ENCODE data around the gene IFT43. TPM values are rescaled to one million over a fixed set of nuclear protein-coding genes. Genes with fewer than 3 reads are reported as not detected.

IFT43 gene
- total RNA-seq, 1 experiment from 2014 or later = 18.6 TPM

DNA sequence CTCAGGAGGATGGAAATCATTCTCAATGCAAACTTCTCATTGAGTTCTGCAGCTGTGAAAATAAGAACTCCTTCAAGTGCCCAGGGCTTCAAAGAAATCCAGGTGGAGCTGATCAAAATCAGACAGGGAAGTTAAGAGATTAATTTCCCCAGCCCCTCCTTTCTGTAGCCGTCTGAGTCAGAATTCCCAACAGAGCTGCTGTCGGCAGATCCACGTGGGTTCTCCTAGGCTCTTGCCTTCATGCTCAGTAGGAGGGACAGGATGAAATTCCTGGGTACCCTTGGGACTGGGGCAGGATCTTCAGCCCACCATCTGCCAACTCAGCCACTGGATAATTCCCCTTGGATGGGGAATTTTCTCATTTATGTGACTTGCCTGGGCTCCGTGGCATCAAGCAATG, 17.1 kb upstream of the IFT43 start:
- Histone ChIP-seq H3K9ac (ENCODE audit: extremely low read depth, insufficient read length, low read length) (no peak overlapping the region), H3K27me3 (ENCODE audit: insufficient read depth, low read length) (no peaks in the 10 kb centered on the region), H2BK120ac (ENCODE audit: low read depth, low read length, poor library complexity, severe bottlenecking) (no peak overlapping the region), H3K23me2 (ENCODE audit: insufficient read length, low read depth, low read length, poor library complexity, severe bottlenecking) (no peaks in the 10 kb centered on the region), H3K4ac (ENCODE audit: low read depth, low read length) (no peak overlapping the region), H4K91ac (ENCODE audit: insufficient read length, low read depth, low read length) (no peak overlapping the region), H3K79me1 (ENCODE audit: insufficient read depth, low read depth, low read length, poor library complexity, severe bottlenecking) (no peaks in the 10 kb centered on the region), H3K4me2 (ENCODE audit: insufficient read depth, insufficient read length, low read length) (no peak overlapping the region), H3K18ac (ENCODE audit: insufficient read length, low read depth, low read length) (no peak overlapping the region), H3K23ac (ENCODE audit: insufficient read length, low read depth, low read length) (no peak overlapping the region), H2BK12ac (ENCODE audit: insufficient read length, low read depth, low read length) (no peak overlapping the region), H3T11ph (ENCODE audit: low read length) (no peak overlapping the region), H2BK5ac (ENCODE audit: insufficient read length, low read length) (no peak overlapping the region), H4K20me1 (ENCODE audit: control insufficient read depth, insufficient read depth, insufficient read length) (no peaks in the 10 kb centered on the region), H2AK5ac (ENCODE audit: insufficient read length, low read length) (no peak overlapping the region), H3K56ac (ENCODE audit: insufficient read length, low read depth, low read length) (no peak overlapping the region), H2AFZ (ENCODE audit: low read length) (no peak overlapping the region), H4K5ac (ENCODE audit: insufficient read length, low read depth, low read length) (no peak overlapping the region), H3K27ac (ENCODE audit: insufficient read length, low read depth, low read length) (no peak overlapping the region), H4K8ac (replicated peaks; ENCODE audit: insufficient read length, low read depth, low read length) (no peak overlapping the region), H2BK20ac (ENCODE audit: low read depth, low read length, poor library complexity, severe bottlenecking) (no peak overlapping the region), H3K79me2 (ENCODE audit: insufficient read depth, low read length) (no peaks in the 10 kb centered on the region; the same call in 1 of the 2 replicates), H3K14ac (ENCODE audit: insufficient read depth, low read length) (no peak overlapping the region), H2BK15ac (ENCODE audit: low read depth, low read length) (no peak overlapping the region), H3K9me3 (ENCODE audit: control insufficient read depth, low read depth, low read length) (no peaks in the 10 kb centered on the region), H3K4me1 (ENCODE audit: insufficient read depth, low read length) (peaks cover 5% of the 10 kb centered on the region; the same call in 1 of the 2 replicates)
- no peak overlapping the region for H3K4me3 Mint-ChIP-seq
- no peaks in the 10 kb centered on the region for H3K36me3 Mint-ChIP-seq (ENCODE audit: insufficient read depth in 1 of 3, low read depth in 3 of 3)
- H3K27me3 Mint-ChIP-seq (ENCODE audit: low read depth) = no peaks in the 10 kb centered on the region
- TF ChIP-seq, protein P1, sequence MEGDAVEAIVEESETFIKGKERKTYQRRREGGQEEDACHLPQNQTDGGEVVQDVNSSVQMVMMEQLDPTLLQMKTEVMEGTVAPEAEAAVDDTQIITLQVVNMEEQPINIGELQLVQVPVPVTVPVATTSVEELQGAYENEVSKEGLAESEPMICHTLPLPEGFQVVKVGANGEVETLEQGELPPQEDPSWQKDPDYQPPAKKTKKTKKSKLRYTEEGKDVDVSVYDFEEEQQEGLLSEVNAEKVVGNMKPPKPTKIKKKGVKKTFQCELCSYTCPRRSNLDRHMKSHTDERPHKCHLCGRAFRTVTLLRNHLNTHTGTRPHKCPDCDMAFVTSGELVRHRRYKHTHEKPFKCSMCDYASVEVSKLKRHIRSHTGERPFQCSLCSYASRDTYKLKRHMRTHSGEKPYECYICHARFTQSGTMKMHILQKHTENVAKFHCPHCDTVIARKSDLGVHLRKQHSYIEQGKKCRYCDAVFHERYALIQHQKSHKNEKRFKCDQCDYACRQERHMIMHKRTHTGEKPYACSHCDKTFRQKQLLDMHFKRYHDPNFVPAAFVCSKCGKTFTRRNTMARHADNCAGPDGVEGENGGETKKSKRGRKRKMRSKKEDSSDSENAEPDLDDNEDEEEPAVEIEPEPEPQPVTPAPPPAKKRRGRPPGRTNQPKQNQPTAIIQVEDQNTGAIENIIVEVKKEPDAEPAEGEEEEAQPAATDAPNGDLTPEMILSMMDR (conservative IDR thresholded peaks at IDR 0.05) = no peak
- no peak for DNase-seq
- no peaks in the 10 kb centered on the region for H3K9me3 Mint-ChIP-seq
- no peak overlapping the region for H3K27ac Mint-ChIP-seq
- peaks cover 7 to 11% of the 10 kb centered on the region in 2 experiments for H3K4me1 Mint-ChIP-seq
- WGBS (ENCODE audit: extremely low coverage, insufficient read length, low lambda C conversion rate) = no CpG with 5 or more reads among the region's 4 CpGs
